Breast epithelium (tissue), 3 donors: ENCODE measurements around the gene JSRP1.

Source experiments
- POLR2A ChIP-seq: fragments of 450-650 bp; IDR thresholded peaks from one replicate; pipeline ENCODE4 v1.6.1; 2016; ENCODE audit warnings: antibody characterized with exemption, mild to moderate bottlenecking, moderate library complexity
- TF ChIP-seq, protein P1 (sequence below), 3 donors: fragments of 450-650 bp; IDR thresholded peaks; one replicate each; pipeline ENCODE4 v1.5.1; 2016 to 2017; ENCODE audit warnings: antibody characterized with exemption in 3 of 3, mild to moderate bottlenecking in 3 of 3, moderate library complexity in 3 of 3

DNA sequence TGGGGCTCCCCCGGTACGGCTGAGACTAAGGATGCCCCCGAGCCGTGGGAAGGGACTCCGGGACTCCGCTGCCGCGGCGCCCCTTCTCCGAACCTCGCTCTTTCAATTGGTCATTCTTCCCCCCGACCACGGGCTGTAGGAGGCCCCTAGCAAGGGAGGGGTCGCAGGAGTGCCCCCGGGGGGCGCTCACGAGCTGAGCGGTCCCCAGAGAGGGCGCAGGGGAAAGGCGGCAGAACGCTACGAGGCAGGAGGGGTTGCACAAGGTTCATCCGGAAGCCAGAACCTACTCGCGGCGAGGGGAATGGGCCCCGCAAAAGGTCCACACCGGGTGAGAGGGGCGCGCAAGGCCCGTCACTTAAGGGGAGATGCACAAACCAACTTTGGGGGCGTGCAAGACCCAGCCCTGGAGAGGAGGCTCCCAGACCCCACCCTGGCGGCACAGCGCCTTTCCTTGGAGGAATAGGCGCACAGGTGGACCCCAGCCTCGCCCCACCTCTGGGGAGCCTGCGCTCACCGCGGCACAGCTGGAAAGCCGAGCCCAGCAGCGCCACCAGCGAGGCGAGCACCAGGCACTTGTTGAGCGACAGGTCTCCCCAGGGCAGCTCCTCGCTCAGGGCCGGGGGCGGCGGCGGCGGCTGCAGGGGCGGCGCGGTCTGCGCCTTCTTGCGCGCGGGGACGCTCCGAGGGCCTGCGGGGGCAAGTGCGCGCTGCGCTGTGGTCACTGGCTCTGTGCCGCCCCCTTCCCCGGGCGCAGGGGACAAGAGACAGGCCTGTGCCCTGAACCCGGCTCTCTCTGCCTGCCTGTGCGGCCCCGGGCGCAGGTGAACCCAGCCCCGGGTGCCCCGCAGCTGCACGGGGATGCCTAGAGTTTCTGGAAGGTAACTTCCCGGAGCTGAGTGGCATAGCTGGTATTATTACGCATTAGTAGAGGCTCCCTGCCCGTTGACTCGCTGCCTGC lies 2.8 kb downstream of the JSRP1 start:
- TF ChIP-seq POLR2A = no peak
- TF ChIP-seq, protein P1, sequence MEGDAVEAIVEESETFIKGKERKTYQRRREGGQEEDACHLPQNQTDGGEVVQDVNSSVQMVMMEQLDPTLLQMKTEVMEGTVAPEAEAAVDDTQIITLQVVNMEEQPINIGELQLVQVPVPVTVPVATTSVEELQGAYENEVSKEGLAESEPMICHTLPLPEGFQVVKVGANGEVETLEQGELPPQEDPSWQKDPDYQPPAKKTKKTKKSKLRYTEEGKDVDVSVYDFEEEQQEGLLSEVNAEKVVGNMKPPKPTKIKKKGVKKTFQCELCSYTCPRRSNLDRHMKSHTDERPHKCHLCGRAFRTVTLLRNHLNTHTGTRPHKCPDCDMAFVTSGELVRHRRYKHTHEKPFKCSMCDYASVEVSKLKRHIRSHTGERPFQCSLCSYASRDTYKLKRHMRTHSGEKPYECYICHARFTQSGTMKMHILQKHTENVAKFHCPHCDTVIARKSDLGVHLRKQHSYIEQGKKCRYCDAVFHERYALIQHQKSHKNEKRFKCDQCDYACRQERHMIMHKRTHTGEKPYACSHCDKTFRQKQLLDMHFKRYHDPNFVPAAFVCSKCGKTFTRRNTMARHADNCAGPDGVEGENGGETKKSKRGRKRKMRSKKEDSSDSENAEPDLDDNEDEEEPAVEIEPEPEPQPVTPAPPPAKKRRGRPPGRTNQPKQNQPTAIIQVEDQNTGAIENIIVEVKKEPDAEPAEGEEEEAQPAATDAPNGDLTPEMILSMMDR (IDR thresholded peaks at IDR 0.05) = no peak
